Glutamatergic neuron (in vitro differentiated cells): Measurements from ENCODE around the gene SNCB. TPM values are rescaled to one million over a fixed set of nuclear protein-coding genes. Genes with fewer than 3 reads are reported as not detected.

Experiments
- DNase-seq: peaks from one replicate; pipeline ENCODE4 v3.0.0; 2022
- H3K27ac Mint-ChIP-seq: one replicate; pipeline ENCODE4 v1.8.0; 2020; ENCODE audit warnings: mild to moderate bottlenecking, mixed read lengths, inconsistent platforms; ENCODE audit not compliant: unreplicated experiment
- H3K27me3 Mint-ChIP-seq: one replicate; pipeline ENCODE4 v1.8.0; 2020; ENCODE audit warnings: mild to moderate bottlenecking, moderate library complexity, mixed read lengths, inconsistent platforms; ENCODE audit not compliant: unreplicated experiment
- H3K36me3 Mint-ChIP-seq: one replicate; pipeline ENCODE4 v1.8.0; 2020; ENCODE audit warnings: mild to moderate bottlenecking, mixed read lengths, inconsistent platforms; ENCODE audit not compliant: unreplicated experiment
- H3K4me1 Mint-ChIP-seq: one replicate; pipeline ENCODE4 v1.8.0; 2020; ENCODE audit warnings: mild to moderate bottlenecking, low read depth, mixed read lengths, inconsistent platforms; ENCODE audit not compliant: unreplicated experiment
- H3K4me3 Mint-ChIP-seq: one replicate; pipeline ENCODE4 v1.8.0; 2020; ENCODE audit warnings: mild to moderate bottlenecking, mixed read lengths, inconsistent platforms; ENCODE audit not compliant: unreplicated experiment
- H3K9me3 Mint-ChIP-seq: one replicate; pipeline ENCODE4 v1.8.0; 2020; ENCODE audit warnings: mild to moderate bottlenecking, moderate library complexity, mixed read lengths, inconsistent platforms; ENCODE audit not compliant: unreplicated experiment
- total RNA-seq: library from RNA; stranded (reverse); fragmentation: NEBNext Ultra II Directional; extraction: Animal tissue kit (Norgen Biotek cat#: 25700); gene quantifications from one replicate; pipeline ENCODE4 v1.2.1, GENCODE V29; 2021; ENCODE audit not compliant: unreplicated experiment
- TF ChIP-seq, protein P1 (sequence below): fragments of 200-600 bp; sonication (generic); IDR thresholded peaks from one replicate; pipeline ENCODE4 v1.5.0; 2021; ENCODE audit not compliant: partially characterized antibody, unreplicated experiment

SNCB gene
- total RNA-seq, 1 donor from 2014 or later = 3.7 TPM

DNA sequence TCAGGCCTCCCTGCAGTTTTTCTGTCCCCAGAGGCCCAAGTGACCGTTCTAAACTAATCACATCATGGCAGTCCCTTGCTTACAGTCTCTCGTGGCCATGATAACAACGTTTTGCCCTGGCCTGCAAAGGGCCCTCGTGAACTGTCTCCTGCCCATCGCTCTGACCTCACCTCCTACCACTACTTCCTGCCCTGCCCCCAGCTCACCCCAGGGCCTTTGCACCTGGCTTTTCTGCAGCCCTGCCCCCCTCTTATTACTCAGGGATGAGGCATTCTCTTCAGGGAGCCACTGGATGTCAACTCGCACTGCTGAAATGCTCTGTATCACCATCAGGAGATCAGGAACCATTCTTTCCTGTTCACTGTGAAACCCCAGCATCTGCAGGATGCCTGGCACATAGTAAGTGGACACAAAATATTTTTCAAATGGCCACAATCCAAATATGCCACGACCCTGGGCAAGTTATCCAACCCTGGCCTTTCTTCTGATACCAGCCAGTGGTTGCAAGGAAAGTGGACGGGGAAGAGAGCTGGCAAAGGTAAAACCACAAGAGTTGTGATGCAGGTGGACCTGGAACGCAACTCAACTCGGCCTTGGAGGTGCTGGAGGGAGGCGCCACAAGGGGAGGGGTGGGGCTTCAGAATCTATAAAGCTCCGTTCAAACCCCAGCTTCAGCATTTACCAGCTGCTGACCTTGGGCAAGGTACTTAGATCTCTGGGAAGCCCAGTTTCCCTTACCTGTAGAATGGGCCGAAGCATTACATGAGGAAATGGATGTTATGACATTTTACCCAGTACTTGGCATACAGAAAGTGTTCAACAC, 1.7 kb downstream of the SNCB start:
- Mint-ChIP-seq H3K27ac (no peak overlapping the region), H3K36me3 (no peaks in the 10 kb centered on the region), H3K9me3 (peaks cover 9% of the 10 kb centered on the region), H3K4me3 (peak overlapping the region; percentile 52), H3K27me3 (peaks cover 26% of the 10 kb centered on the region), H3K4me1 (peaks cover 19% of the 10 kb centered on the region)
- TF ChIP-seq, protein P1, sequence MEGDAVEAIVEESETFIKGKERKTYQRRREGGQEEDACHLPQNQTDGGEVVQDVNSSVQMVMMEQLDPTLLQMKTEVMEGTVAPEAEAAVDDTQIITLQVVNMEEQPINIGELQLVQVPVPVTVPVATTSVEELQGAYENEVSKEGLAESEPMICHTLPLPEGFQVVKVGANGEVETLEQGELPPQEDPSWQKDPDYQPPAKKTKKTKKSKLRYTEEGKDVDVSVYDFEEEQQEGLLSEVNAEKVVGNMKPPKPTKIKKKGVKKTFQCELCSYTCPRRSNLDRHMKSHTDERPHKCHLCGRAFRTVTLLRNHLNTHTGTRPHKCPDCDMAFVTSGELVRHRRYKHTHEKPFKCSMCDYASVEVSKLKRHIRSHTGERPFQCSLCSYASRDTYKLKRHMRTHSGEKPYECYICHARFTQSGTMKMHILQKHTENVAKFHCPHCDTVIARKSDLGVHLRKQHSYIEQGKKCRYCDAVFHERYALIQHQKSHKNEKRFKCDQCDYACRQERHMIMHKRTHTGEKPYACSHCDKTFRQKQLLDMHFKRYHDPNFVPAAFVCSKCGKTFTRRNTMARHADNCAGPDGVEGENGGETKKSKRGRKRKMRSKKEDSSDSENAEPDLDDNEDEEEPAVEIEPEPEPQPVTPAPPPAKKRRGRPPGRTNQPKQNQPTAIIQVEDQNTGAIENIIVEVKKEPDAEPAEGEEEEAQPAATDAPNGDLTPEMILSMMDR = no peak
- DNase-seq = no peak

DNA sequence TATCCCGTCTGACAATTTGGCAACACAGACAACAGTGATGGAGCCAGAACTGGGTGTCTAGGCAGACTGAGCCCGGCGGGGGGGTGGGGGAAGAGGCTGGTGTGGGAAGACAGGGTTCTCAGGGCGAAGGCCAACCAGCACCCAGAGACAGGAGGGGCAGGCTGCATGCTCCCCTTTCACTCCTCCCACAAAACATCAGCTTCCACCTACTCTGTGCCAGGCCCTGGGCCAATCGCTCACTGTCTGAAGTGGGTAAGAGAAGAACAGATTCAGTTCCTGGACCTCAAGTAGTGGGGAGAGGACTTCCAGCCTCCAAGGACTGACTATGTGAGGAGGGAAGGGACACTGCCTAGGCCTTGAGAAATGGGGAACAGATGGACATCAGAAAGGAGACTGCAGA, 2.8 kb downstream of the SNCB start:
- Mint-ChIP-seq H3K4me3 (no peak overlapping the region), H3K9me3 (peaks cover 9% of the 10 kb centered on the region), H3K27ac (no peak overlapping the region), H3K4me1 (peaks cover 19% of the 10 kb centered on the region), H3K36me3 (no peaks in the 10 kb centered on the region), H3K27me3 (peaks cover 26% of the 10 kb centered on the region)
- no peak for DNase-seq
- TF ChIP-seq, protein P1 = no peak

- H3K9me3 Mint-ChIP-seq = peaks cover 9% of the 10 kb centered on the region
- no peak overlapping the region for H3K4me3 Mint-ChIP-seq
- TF ChIP-seq, protein P1 = no peak
- peaks cover 19% of the 10 kb centered on the region for H3K4me1 Mint-ChIP-seq
- no peaks in the 10 kb centered on the region for H3K36me3 Mint-ChIP-seq
- peaks cover 26% of the 10 kb centered on the region for H3K27me3 Mint-ChIP-seq
- no peak for DNase-seq
- H3K27ac Mint-ChIP-seq = no peak overlapping the region
Measured at GRCh38 chr5:176626876-176627236, 3.5 kb downstream of the SNCB start.

DNA sequence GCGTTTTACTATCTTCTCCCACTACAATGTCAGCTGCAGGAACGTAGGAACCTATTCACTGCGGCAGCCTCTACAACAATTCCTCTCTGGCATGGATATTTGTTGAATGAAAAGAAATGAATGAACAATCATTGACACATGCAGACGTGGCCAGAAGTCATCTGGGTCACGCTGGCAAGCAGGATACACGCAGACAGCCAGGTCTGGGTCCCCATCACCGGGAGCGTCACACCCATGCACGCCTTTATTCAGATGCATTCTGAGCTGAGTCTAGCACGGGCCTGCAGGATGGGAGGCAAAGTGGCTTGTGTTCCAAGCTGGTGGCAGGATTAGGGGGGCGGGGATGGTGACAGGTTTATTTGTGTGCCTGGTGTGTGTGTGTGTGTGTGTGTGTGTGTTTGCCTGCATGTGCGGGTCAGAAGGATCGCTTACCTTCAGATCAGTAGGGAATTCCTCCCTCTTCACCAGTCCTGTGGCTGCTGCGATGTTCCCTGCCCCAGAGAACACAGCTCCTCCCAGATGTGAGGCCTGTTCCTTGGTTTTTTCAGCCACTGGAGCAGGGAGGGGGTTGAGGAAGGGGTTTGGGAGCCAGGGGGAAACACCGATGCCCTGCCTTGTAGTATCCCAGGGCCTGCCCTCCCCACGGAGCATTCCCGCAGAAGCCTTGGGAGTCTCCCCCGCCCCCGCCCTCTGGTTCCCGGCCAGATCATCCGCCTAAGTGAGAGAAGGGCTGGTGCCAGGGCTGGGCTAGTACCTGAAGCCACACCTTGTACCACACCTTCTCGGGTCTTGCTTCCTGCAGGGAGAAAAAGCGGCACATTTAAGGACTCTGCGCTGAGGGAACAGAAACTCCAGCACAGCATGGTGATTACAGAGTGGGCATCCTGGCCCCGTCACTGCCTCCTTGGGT, 4.1 kb downstream of the SNCB start:
- Mint-ChIP-seq H3K4me3 (no peak overlapping the region), H3K27me3 (peaks cover 20% of the 10 kb centered on the region), H3K36me3 (no peaks in the 10 kb centered on the region), H3K27ac (no peak overlapping the region), H3K9me3 (peaks cover 9% of the 10 kb centered on the region), H3K4me1 (peaks cover 19% of the 10 kb centered on the region)
- no peak for DNase-seq
- TF ChIP-seq, protein P1 = no peak
